A549 (cell line): ENCODE measurements around the gene TMEM135.

Source experiments
- CTCF ChIP-seq: fragments of >200 bp; sonication (Bioruptor Twin); formaldehyde crosslinking; IDR thresholded peaks from 3 replicates; pipeline ENCODE4 v1.5.1; 2016
- EP300 ChIP-seq, 2 experiments: fragments of >200 bp; sonication (Bioruptor Twin); formaldehyde crosslinking; IDR thresholded peaks; 2 replicates in 1 of 2; 3 replicates in 1 of 2; pipeline ENCODE4 v1.6.1; 2016 to 2017
- GATA3 ChIP-seq: IDR thresholded peaks from 2 replicates; pipeline ENCODE4 v1.6.1; 2012; ENCODE audit warnings: borderline replicate concordance
- MAX ChIP-seq: IDR thresholded peaks from 2 replicates; pipeline ENCODE4 v1.6.1; 2012
- PBX3 ChIP-seq: IDR thresholded peaks from 2 replicates; pipeline ENCODE4 v1.6.1; 2012
- POLR2A ChIP-seq: IDR thresholded peaks from 2 replicates; pipeline ENCODE4 v1.6.1; 2012; ENCODE audit warnings: mild to moderate bottlenecking, low read length
- RAD21 ChIP-seq, 2 experiments: fragments of >200 bp in 1 of 2; sonication (Bioruptor Twin) in 1 of 2; formaldehyde crosslinking in 1 of 2; IDR thresholded peaks in 1 of 2; conservative IDR thresholded peaks in 1 of 2; 2 replicates in 1 of 2; 3 replicates in 1 of 2; pipeline ENCODE4 v1.6.1; 2012 to 2018; ENCODE audit warnings: inconsistent platforms in 1 of 2
- RCOR1 ChIP-seq: fragments of 150-350 bp; IDR thresholded peaks from 2 replicates; pipeline ENCODE4 v1.6.1; 2014; ENCODE audit warnings: antibody characterized with exemption, low read length, low read depth
- REST ChIP-seq: fragments of 200-600 bp; sonication (generic); IDR thresholded peaks from 2 replicates; pipeline ENCODE4 v1.6.1; 2016; ENCODE audit warnings: antibody characterized with exemption, mild to moderate bottlenecking, moderate library complexity
- SMC3 ChIP-seq: fragments of >200 bp; sonication (Bioruptor Twin); formaldehyde crosslinking; IDR thresholded peaks from 3 replicates; pipeline ENCODE4 v1.6.1; 2018; ENCODE audit warnings: inconsistent platforms
- USF2 ChIP-seq: fragments of 450-650 bp; IDR thresholded peaks from 2 replicates; pipeline ENCODE4 v1.6.1; 2014; ENCODE audit warnings: antibody characterized with exemption

- no peak for TF ChIP-seq RCOR1
- no peak for TF ChIP-seq CTCF
- TF ChIP-seq POLR2A, result no peak
- TF ChIP-seq MAX, result no peak
- no peak for TF ChIP-seq EP300 (IDR thresholded peaks at IDR 0.05)
- no peak for TF ChIP-seq RAD21 (conservative IDR thresholded peaks at IDR 0.05 in 1 of 2, IDR thresholded peaks at IDR 0.05 in 1 of 2)
- TF ChIP-seq PBX3, result no peak
- no peak for TF ChIP-seq SMC3
- no peak for TF ChIP-seq REST
- no peak for TF ChIP-seq USF2
- no peak for TF ChIP-seq GATA3
Observed at GRCh38 chr11:87005569-87005921, 32.2 kb upstream of the TMEM135 start.
